Caco-2 (cell line): ENCODE data around the gene GSK3B. TPM values are rescaled to one million over a fixed set of nuclear protein-coding genes. Genes with fewer than 3 reads are reported as not detected.

Experiments
- BruUV-seq: library from RNA; stranded (reverse); fragments of 400-500 nt; replicated peaks from 2 replicates; lab custom pipeline; 2021; lab: Mats Ljungman, UMichigan
- CTCF ChIA-PET: fragments of 300-600 bp; sonication (Branson Sonifier 250); formaldehyde crosslinking; loops from one replicate; lab custom pipeline; 2022; ENCODE audit warnings: antibody characterized with exemption; lab: Charles Lee
- POLR2A ChIA-PET: fragments of 300-600 bp; sonication (Branson Sonifier 250); formaldehyde crosslinking; loops from one replicate; lab custom pipeline; 2022; ENCODE audit warnings: antibody characterized with exemption; lab: Charles Lee
- DNase-seq, 2 experiments: peaks; one replicate each; pipeline versions ENCODE4 v3.0.0 to v3.0.0-alpha.2; 2020 to 2022
- H3K27me3 ChIP-seq: replicated peaks from 2 replicates; pipeline ENCODE4 v1.6.0; 2011; ENCODE audit warnings: low read length; ENCODE audit not compliant: control insufficient read depth, insufficient read depth
- H3K36me3 ChIP-seq: 2 replicates; pipeline ENCODE4 v1.5.1; 2011; ENCODE audit warnings: low read length; ENCODE audit not compliant: control insufficient read depth, insufficient read depth
- H3K4me1 ChIP-seq: fragments of 250-450 bp; sonication (Bioruptor Pico); 2 replicates; pipeline ENCODE4 v1.5.1; 2020; ENCODE audit warnings: mild to moderate bottlenecking
- H3K4me3 ChIP-seq: 2 replicates; pipeline ENCODE4 v1.5.1; 2011; ENCODE audit warnings: low read depth, mild to moderate bottlenecking, control low read depth, low read length
- H3K9me3 ChIP-seq: fragments of 250-450 bp; sonication (Bioruptor Pico); 2 replicates; pipeline ENCODE4 v1.5.1; 2020; ENCODE audit warnings: mild to moderate bottlenecking, moderate library complexity
- H3K27ac Mint-ChIP-seq: one replicate; pipeline ENCODE4 v1.8.0; 2022; ENCODE audit warnings: mixed read lengths; ENCODE audit not compliant: unreplicated experiment
- H3K27me3 Mint-ChIP-seq: one replicate; pipeline ENCODE4 v1.8.0; 2022; ENCODE audit warnings: mixed read lengths; ENCODE audit not compliant: insufficient read depth, unreplicated experiment
- H3K36me3 Mint-ChIP-seq: one replicate; pipeline ENCODE4 v1.8.0; 2022; ENCODE audit warnings: mild to moderate bottlenecking, mixed read lengths; ENCODE audit not compliant: insufficient read depth, unreplicated experiment
- H3K4me1 Mint-ChIP-seq: one replicate; pipeline ENCODE4 v1.8.0; 2022; ENCODE audit warnings: low read depth, mixed read lengths; ENCODE audit not compliant: unreplicated experiment
- H3K4me3 Mint-ChIP-seq: one replicate; pipeline ENCODE4 v1.8.0; 2022; ENCODE audit warnings: mild to moderate bottlenecking, moderate library complexity, mixed read lengths; ENCODE audit not compliant: unreplicated experiment
- H3K9me3 Mint-ChIP-seq: one replicate; pipeline ENCODE4 v1.8.0; 2022; ENCODE audit warnings: mixed read lengths; ENCODE audit not compliant: unreplicated experiment
- intact Hi-C: fragments of 100-400 bp; cut with micrococcal nuclease; formaldehyde crosslinking; loops from one replicate; pipeline ENCODE4 v1.10.0; 2022; ENCODE audit not compliant: unreplicated experiment
- total RNA-seq: library from RNA; stranded (reverse); gene quantifications from 2 replicates; pipeline ENCODE4 v1.2.3, GENCODE V29; 2022
- TF ChIP-seq, protein P1 (sequence below), 2 experiments: fragments of 200-600 bp in 1 of 2; IDR thresholded peaks; 1 replicate in 1 of 2; 2 replicates in 1 of 2; pipeline versions ENCODE4 v1.5.1 to v1.8.0; 2011 to 2022; ENCODE audit warnings: antibody characterized with exemption in 1 of 2, control low read depth in 1 of 2, inconsistent platforms in 1 of 2, low read depth in 1 of 2, low read length in 1 of 2, mild to moderate bottlenecking in 1 of 2, moderate library complexity in 1 of 2; ENCODE audit not compliant: insufficient read depth in 1 of 2, severe bottlenecking in 1 of 2, unreplicated experiment in 1 of 2

Gene GSK3B
- total RNA-seq, 1 experiment from 2014 or later = 55.2 TPM

DNA sequence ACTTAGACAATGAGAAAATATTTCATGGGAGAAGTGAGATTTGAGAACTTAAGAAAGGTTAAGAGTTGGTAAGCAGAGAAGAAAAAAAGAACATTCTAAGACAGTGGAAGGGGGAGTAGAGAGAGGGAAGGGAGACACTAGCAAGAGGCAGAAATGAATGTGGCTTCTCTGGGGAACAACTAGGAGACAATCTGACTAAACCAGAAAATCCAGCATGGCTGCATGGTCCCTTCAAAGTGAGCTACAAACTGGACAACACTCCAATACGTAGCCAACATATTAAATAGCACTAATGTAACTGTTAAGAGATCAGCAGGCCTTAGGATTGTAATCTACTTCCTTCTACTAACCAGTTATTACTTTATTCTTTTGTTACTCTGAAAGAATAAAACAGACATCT is 222.7 kb downstream of the GSK3B start:
- Histone ChIP-seq H3K9me3 (no peaks in the 10 kb centered on the region), H3K4me3 (no peak overlapping the region), H3K27me3 (no peaks in the 10 kb centered on the region), H3K4me1 (no peaks in the 10 kb centered on the region), H3K36me3 (no peaks in the 10 kb centered on the region)
- Mint-ChIP-seq H3K9me3 (no peaks in the 10 kb centered on the region), H3K27ac (no peak overlapping the region), H3K4me3 (no peak overlapping the region), H3K4me1 (no peaks in the 10 kb centered on the region), H3K27me3 (no peaks in the 10 kb centered on the region), H3K36me3 (peaks cover 5% of the 10 kb centered on the region)
- ChIA-PET CTCF (no interaction called here), POLR2A (no interaction called here)
- TF ChIP-seq, protein P1, sequence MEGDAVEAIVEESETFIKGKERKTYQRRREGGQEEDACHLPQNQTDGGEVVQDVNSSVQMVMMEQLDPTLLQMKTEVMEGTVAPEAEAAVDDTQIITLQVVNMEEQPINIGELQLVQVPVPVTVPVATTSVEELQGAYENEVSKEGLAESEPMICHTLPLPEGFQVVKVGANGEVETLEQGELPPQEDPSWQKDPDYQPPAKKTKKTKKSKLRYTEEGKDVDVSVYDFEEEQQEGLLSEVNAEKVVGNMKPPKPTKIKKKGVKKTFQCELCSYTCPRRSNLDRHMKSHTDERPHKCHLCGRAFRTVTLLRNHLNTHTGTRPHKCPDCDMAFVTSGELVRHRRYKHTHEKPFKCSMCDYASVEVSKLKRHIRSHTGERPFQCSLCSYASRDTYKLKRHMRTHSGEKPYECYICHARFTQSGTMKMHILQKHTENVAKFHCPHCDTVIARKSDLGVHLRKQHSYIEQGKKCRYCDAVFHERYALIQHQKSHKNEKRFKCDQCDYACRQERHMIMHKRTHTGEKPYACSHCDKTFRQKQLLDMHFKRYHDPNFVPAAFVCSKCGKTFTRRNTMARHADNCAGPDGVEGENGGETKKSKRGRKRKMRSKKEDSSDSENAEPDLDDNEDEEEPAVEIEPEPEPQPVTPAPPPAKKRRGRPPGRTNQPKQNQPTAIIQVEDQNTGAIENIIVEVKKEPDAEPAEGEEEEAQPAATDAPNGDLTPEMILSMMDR (IDR thresholded peaks at IDR 0.05; ENCODE audit: insufficient read depth in 1 of 2, low read depth in 1 of 2, low read length in 1 of 2, severe bottlenecking in 1 of 2, unreplicated experiment in 1 of 2) = no peak
- no TSS peak for BruUV-seq
- no peak for DNase-seq
- intact Hi-C loops = no loop called here

DNA sequence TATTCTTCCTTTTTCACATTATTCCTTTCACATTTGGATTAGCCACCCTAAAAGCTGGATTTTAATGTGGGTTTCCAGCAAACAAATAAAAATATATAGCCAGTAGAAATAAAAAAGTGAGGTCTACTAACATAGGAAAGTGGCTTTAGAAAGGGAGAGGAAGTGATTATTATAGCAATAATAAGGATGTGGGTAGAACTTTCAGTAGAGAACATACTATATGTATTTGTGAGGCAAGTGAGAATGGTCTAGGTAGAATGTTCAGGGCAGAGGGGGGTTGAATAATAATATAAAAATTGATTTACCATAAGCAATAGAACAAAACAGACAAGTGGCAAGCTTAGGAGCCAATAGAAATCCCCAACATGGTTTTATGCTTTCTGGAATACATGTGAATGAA is 223.7 kb downstream of the GSK3B start:
- CTCF ChIA-PET = no interaction called here
- Mint-ChIP-seq H3K9me3 (no peaks in the 10 kb centered on the region), H3K4me3 (no peak overlapping the region), H3K4me1 (no peaks in the 10 kb centered on the region), H3K27ac (no peak overlapping the region), H3K27me3 (no peaks in the 10 kb centered on the region), H3K36me3 (peaks cover 5% of the 10 kb centered on the region)
- Histone ChIP-seq H3K9me3 (no peaks in the 10 kb centered on the region), H3K4me1 (no peaks in the 10 kb centered on the region), H3K4me3 (no peak overlapping the region), H3K36me3 (no peaks in the 10 kb centered on the region), H3K27me3 (no peaks in the 10 kb centered on the region)
- POLR2A ChIA-PET = no interaction called here
- TF ChIP-seq, protein P1 (IDR thresholded peaks at IDR 0.05; ENCODE audit: insufficient read depth in 1 of 2, low read depth in 1 of 2, low read length in 1 of 2, severe bottlenecking in 1 of 2, unreplicated experiment in 1 of 2) = no peak
- DNase-seq = no peak
- intact Hi-C loops = no loop called here
- no TSS peak for BruUV-seq

DNA sequence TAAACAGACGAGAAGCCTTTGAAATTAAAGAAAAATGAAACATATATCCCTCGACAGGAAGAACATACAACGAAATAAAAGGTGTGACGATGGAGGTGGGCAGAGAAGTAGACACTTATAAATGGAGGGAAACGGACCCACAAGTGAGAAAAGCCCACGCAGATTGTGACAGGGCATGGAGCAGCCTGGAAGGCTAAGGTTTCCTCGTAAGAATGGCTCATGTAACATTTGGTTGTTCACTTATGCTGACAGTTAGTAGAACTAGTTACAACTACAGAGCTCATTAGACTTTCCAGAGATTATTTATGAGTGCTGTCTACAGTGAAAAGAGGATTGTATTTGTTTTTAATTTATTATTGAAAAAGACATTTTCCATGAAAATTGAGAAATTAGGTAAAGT is 229.8 kb downstream of the GSK3B start:
- no peak overlapping the region for H3K27ac Mint-ChIP-seq
- no TSS peak for BruUV-seq
- intact Hi-C loops = no loop called here
- CTCF ChIA-PET = no interaction called here
- H3K9me3 Mint-ChIP-seq = no peaks in the 10 kb centered on the region
- H3K27me3 ChIP-seq = no peaks in the 10 kb centered on the region
- no peak overlapping the region for H3K4me3 Mint-ChIP-seq
- no peak for DNase-seq
- H3K9me3 ChIP-seq = no peaks in the 10 kb centered on the region; the same call in 1 of the 2 replicates
- H3K36me3 ChIP-seq = no peaks in the 10 kb centered on the region
- no peak overlapping the region for H3K4me3 ChIP-seq
- POLR2A ChIA-PET = no interaction called here
- H3K36me3 Mint-ChIP-seq = peaks cover 10% of the 10 kb centered on the region
- H3K27me3 Mint-ChIP-seq = no peaks in the 10 kb centered on the region
- TF ChIP-seq, protein P1 (IDR thresholded peaks at IDR 0.05; ENCODE audit: insufficient read depth in 1 of 2, low read depth in 1 of 2, low read length in 1 of 2, severe bottlenecking in 1 of 2, unreplicated experiment in 1 of 2) = no peak
- H3K4me1 Mint-ChIP-seq = no peaks in the 10 kb centered on the region
- H3K4me1 ChIP-seq = no peaks in the 10 kb centered on the region
